K562 (cell line): ENCODE data around the gene LRRC26. TPM values are rescaled to one million over a fixed set of nuclear protein-coding genes. Genes with fewer than 3 reads are reported as not detected.

ENCODE experiments used
- ATF7 ChIP-seq: fragments of 450-650 bp; IDR thresholded peaks from 2 replicates; pipeline ENCODE4 v1.7.1; 2014; ENCODE audit warnings: mild to moderate bottlenecking, moderate library complexity
- BDP1 ChIP-seq: IDR thresholded peaks from 3 replicates; pipeline ENCODE4 v1.6.1; 2011; ENCODE audit not compliant: insufficient read length, insufficient read depth
- CC2D1A ChIP-seq: fragments of 450-650 bp; IDR thresholded peaks from 2 replicates; pipeline ENCODE4 v1.6.1; 2017; ENCODE audit warnings: mild to moderate bottlenecking
- FOXA3 ChIP-seq, 2 experiments: fragments of 450-650 bp in 1 of 2; sonication (generic) in 1 of 2; formaldehyde crosslinking; IDR thresholded peaks in 1 of 2; conservative IDR thresholded peaks in 1 of 2; 2 replicates each; pipeline versions ENCODE4 v1.4.0 to v1.8.0; 2020 to 2022; ENCODE audit warnings: mild to moderate bottlenecking in 2 of 2, missing genetic modification reagents in 1 of 2
- GMEB1 ChIP-seq: fragments of 250-450 bp; sonication (Bioruptor Pico); IDR thresholded peaks from 2 replicates; pipeline ENCODE4 v1.4.0; 2020; ENCODE audit warnings: mild to moderate bottlenecking
- HIVEP1 ChIP-seq: fragments of 250-450 bp; sonication (Bioruptor Pico); IDR thresholded peaks from 2 replicates; pipeline ENCODE4 v1.4.0; 2020; ENCODE audit warnings: mild to moderate bottlenecking
- HNRNPK ChIP-seq: fragments of 200-400 bp; formaldehyde crosslinking; IDR thresholded peaks from one replicate; pipeline ENCODE4 v1.6.1; 2018; ENCODE audit warnings: mild to moderate bottlenecking, low read depth, low read length; ENCODE audit not compliant: poor library complexity, severe bottlenecking
- HOXB6 ChIP-seq: fragments of 250-450 bp; sonication (Bioruptor Pico); IDR thresholded peaks from 2 replicates; pipeline ENCODE4 v1.5.1; 2022; ENCODE audit warnings: mild to moderate bottlenecking, borderline replicate concordance
- JUND ChIP-seq, 2 experiments: IDR thresholded peaks; 2 replicates in 1 of 2; 3 replicates in 1 of 2; pipeline ENCODE4 v1.6.1; 2011; ENCODE audit warnings: borderline replicate concordance in 2 of 2, low read depth in 2 of 2, low read length in 2 of 2, improper control_type of control experiment in 1 of 2, missing biosample characterization in 1 of 2, missing genetic modification characterization in 1 of 2, missing genetic modification reagents in 1 of 2
- KDM1A ChIP-seq, 2 experiments: fragments of 450-650 bp; IDR thresholded peaks; 2 replicates each; pipeline ENCODE4 v1.6.1; 2016; ENCODE audit warnings: mild to moderate bottlenecking in 2 of 2
- MLX ChIP-seq, 2 experiments: fragments of 450-650 bp in 1 of 2; sonication (generic) in 1 of 2; formaldehyde crosslinking; conservative IDR thresholded peaks; 2 replicates each; pipeline versions ENCODE4 v1.4.0 to v1.8.1; 2020 to 2022; ENCODE audit warnings: mild to moderate bottlenecking in 1 of 2, missing genetic modification reagents in 1 of 2
- NCOA4 ChIP-seq: fragments of 450-650 bp; IDR thresholded peaks from 2 replicates; pipeline ENCODE4 v1.6.1; 2018; ENCODE audit warnings: mild to moderate bottlenecking; ENCODE audit not compliant: partially characterized antibody
- NFIC ChIP-seq: fragments of 450-650 bp; IDR thresholded peaks from 2 replicates; pipeline ENCODE4 v1.6.1; 2017; ENCODE audit warnings: mild to moderate bottlenecking, inconsistent platforms
- NFIX ChIP-seq: fragments of 250-450 bp; sonication (Bioruptor Pico); IDR thresholded peaks from 2 replicates; pipeline ENCODE4 v1.4.0; 2020; ENCODE audit warnings: low read depth, mild to moderate bottlenecking, moderate library complexity
- NR2C2 ChIP-seq, 2 experiments: fragments of 200-800 bp in 1 of 2; sonication (Bioruptor generic) in 1 of 2; sonication (generic) in 1 of 2; formaldehyde crosslinking in 1 of 2; IDR thresholded peaks; 2 replicates each; pipeline versions ENCODE4 v1.6.1 to v1.8.0; 2016 to 2022; ENCODE audit warnings: mild to moderate bottlenecking in 1 of 2, missing compliant biosample characterization in 1 of 2, missing genetic modification characterization in 1 of 2, missing genetic modification reagents in 1 of 2
- SMC3 ChIP-seq: conservative IDR thresholded peaks from 2 replicates; pipeline ENCODE4 v1.6.1; 2011; ENCODE audit warnings: low read depth, low read length, improper control_type of control experiment; ENCODE audit not compliant: insufficient read depth
- TCFL5 ChIP-seq: fragments of 250-450 bp; sonication (Bioruptor Pico); conservative IDR thresholded peaks from 2 replicates; pipeline ENCODE4 v1.6.1; 2021; ENCODE audit warnings: mild to moderate bottlenecking, moderate library complexity, matching md5 sums
- TEAD4 ChIP-seq, 2 experiments: sonication (generic) in 1 of 2; formaldehyde crosslinking in 1 of 2; IDR thresholded peaks; 2 replicates each; pipeline versions ENCODE4 v1.6.1 to v1.8.0; 2012 to 2022; ENCODE audit warnings: borderline replicate concordance in 1 of 2, inconsistent platforms in 1 of 2, low read length in 1 of 2, mild to moderate bottlenecking in 1 of 2, missing genetic modification reagents in 1 of 2
- ZBTB2 ChIP-seq: fragments of 450-650 bp; IDR thresholded peaks from 2 replicates; pipeline ENCODE4 v1.6.1; 2016; ENCODE audit warnings: antibody characterized with exemption
- ZNF24 ChIP-seq: fragments of 450-650 bp; IDR thresholded peaks from 2 replicates; pipeline ENCODE4 v1.6.1; 2016
- ZNF780A ChIP-seq: fragments of 250-450 bp; sonication (Bioruptor Pico); IDR thresholded peaks from 2 replicates; pipeline ENCODE4 v1.5.0; 2021; ENCODE audit warnings: mild to moderate bottlenecking
- polyA plus RNA-seq, 8 experiments: library from polyadenylated mRNA; depleted of rRNA in 4 of 8; stranded (reverse) in 5 of 8; unstranded in 3 of 8; fragments of >200 nt; fragmentation: Nextera tagmentation in 2 of 8; fragmentation: Illumina TruSeq in 1 of 8; extraction: Ambion mirVana in 2 of 8; extraction: Trizol in 1 of 8; gene quantifications; 2 replicates each; pipeline versions ENCODE4 v1.2.1 to v1.2.3, GENCODE V29; 2011 to 2014; ENCODE audit warnings: inconsistent platforms in 1 of 8, missing spikeins in 1 of 8
- total RNA-seq, 7 experiments: library from RNA; depleted of rRNA in 6 of 7; stranded (reverse); fragments of >200 nt in 6 of 7; fragmentation: Illumina TruSeq in 2 of 7; extraction: Trizol in 2 of 7; gene quantifications; 2 replicates each; pipeline versions ENCODE4 v1.2.1 to v1.2.3, GENCODE V29; 2011 to 2021; ENCODE audit warnings: low replicate concordance in 1 of 7
- TF ChIP-seq, protein P1 (sequence below), 2 experiments: IDR thresholded peaks; 2 replicates each; pipeline ENCODE4 v1.6.1; 2011; ENCODE audit warnings: borderline replicate concordance in 1 of 2, control low read depth in 1 of 2, low read depth in 1 of 2, low read length in 1 of 2, mild to moderate bottlenecking in 1 of 2, mixed read lengths in 1 of 2, moderate library complexity in 1 of 2; ENCODE audit not compliant: insufficient read depth in 1 of 2, insufficient read length in 1 of 2, poor library complexity in 1 of 2, severe bottlenecking in 1 of 2; ENCODE audit errors: extremely low read depth in 1 of 2

The LRRC26 gene
- total and polyA plus RNA-seq, 9 of the 15 experiments (the other 6 are each of a cell fraction or from before 2014, with no cell fraction given): not detected

DNA sequence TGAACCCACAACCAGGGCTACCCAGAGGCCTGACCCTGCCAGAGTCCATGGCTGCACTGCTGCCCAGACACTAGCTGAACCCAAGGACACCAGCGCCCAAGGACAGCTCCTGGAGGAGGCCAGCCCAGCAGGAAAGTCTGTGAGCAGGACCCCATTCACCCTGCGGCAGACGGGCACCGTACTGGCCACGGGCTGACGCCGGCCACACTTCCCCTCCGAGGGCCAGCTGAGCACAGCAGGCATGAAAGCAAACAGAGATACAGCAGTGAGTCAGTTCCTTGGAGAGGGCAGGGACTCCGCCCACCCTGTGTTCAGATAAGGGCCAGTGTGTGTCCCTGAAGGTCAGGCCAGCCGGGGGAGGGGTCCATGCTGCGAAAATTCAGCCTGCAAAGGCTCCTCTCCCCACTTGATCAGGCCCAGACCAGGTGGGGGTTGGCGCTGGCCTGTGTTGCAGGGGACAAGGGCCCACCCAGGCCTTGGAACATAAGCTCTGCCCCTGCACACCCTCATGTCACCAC, 49.0 kb upstream of the LRRC26 start (continued):
- TF ChIP-seq HNRNPK: no peak
- no peak for TF ChIP-seq CC2D1A
- TF ChIP-seq HIVEP1 (CRISPR knock-in tag): 0 out of 2 replicates have a peak, but pooled peaks have one; percentile 73
- peak; percentile 53; the same call in 1 of the 2 replicates for TF ChIP-seq ATF7
- 0 out of 2 replicates have a peak, but pooled peaks have one; percentile 20 for TF ChIP-seq GMEB1 (CRISPR knock-in tag)
- no peak for TF ChIP-seq NFIX (CRISPR knock-in tag)
- TF ChIP-seq, protein P1, sequence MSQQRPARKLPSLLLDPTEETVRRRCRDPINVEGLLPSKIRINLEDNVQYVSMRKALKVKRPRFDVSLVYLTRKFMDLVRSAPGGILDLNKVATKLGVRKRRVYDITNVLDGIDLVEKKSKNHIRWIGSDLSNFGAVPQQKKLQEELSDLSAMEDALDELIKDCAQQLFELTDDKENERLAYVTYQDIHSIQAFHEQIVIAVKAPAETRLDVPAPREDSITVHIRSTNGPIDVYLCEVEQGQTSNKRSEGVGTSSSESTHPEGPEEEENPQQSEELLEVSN (IDR thresholded peaks at IDR 0.05; ENCODE audit: borderline replicate concordance in 1 of 2, extremely low read depth in 1 of 2, insufficient read depth in 1 of 2, insufficient read length in 1 of 2, low read depth in 1 of 2, low read length in 1 of 2, poor library complexity in 1 of 2, severe bottlenecking in 1 of 2): peak in 1 of 2 experiments; percentile 28
- no peak; the same call in 1 of the 2 replicates for TF ChIP-seq ZNF24
- peak; percentile 97 for TF ChIP-seq JUND (IDR thresholded peaks at IDR 0.05; ENCODE audit: borderline replicate concordance, low read depth, low read length)
- TF ChIP-seq JUND (tag; IDR thresholded peaks at IDR 0.05; ENCODE audit: borderline replicate concordance, low read depth, low read length): peak; percentile 93; the same call in 1 of the 3 replicates
- TF ChIP-seq NCOA4: no peak
- peak in 1 of 2 experiments; percentile 94; a peak in 2 of 4 replicates for TF ChIP-seq FOXA3 (CRISPR knock-in tag; conservative IDR thresholded peaks at IDR 0.05 in 1 of 2, IDR thresholded peaks at IDR 0.05 in 1 of 2)
- no peak for TF ChIP-seq SMC3
- no peak for TF ChIP-seq BDP1
- TF ChIP-seq MLX (CRISPR knock-in tag; conservative IDR thresholded peaks at IDR 0.05): no peak
- no peak for TF ChIP-seq HOXB6 (CRISPR knock-in tag)
- peak; percentile 66 for TF ChIP-seq TEAD4 (IDR thresholded peaks at IDR 0.05; ENCODE audit: low read length)
- no peak for TF ChIP-seq TEAD4 (CRISPR knock-in tag; IDR thresholded peaks at IDR 0.05; ENCODE audit: borderline replicate concordance)
- TF ChIP-seq ZBTB2: peak; percentile 82
- TF ChIP-seq NFIC: peak; percentile 45; the same call in 1 of the 2 replicates
- TF ChIP-seq NR2C2 (CRISPR knock-in tag; IDR thresholded peaks at IDR 0.05): no peak
- peak; percentile 56 for TF ChIP-seq NR2C2 (tag; IDR thresholded peaks at IDR 0.05)
- no peak for TF ChIP-seq TCFL5 (CRISPR knock-in tag)
- no peak for TF ChIP-seq ZNF780A
- peak in 1 of 2 experiments; percentile 17; a peak in 1 of 4 replicates for TF ChIP-seq KDM1A (IDR thresholded peaks at IDR 0.05)
